Activated naive CD4-positive, alpha-beta T cell treated with anti-CD3 and anti-CD28 coated beads, Interleukin-2, amount 10 ng/mL, durations not matched to agents 7 days and 5 days (primary cell): Measurements from ENCODE around the gene PNPT1.
"Not testable (repeated sequence)": the region's sequence is repeated elsewhere in the genome, so short reads cannot be mapped to it uniquely, and the experiment has no call there.

ENCODE experiments used
- CTCF ChIA-PET: fragments of 350-600 bp; sonication (Branson Sonifier 250); formaldehyde crosslinking; loops from one replicate; lab custom pipeline; 2021; ENCODE audit warnings: antibody characterized with exemption; lab: Charles Lee
- DNase-seq: peaks from one replicate; pipeline ENCODE4 v3.0.0-alpha.2; 2020
- H3K27ac Mint-ChIP-seq: one replicate; pipeline ENCODE4 v1.8.0; 2021; ENCODE audit warnings: mild to moderate bottlenecking, moderate library complexity, mixed read lengths
- H3K27me3 Mint-ChIP-seq: one replicate; pipeline ENCODE4 v1.8.0; 2021; ENCODE audit warnings: mild to moderate bottlenecking, mixed read lengths
- H3K36me3 Mint-ChIP-seq: one replicate; pipeline ENCODE4 v1.8.0; 2021; ENCODE audit warnings: mixed read lengths
- H3K4me1 Mint-ChIP-seq: one replicate; pipeline ENCODE4 v1.8.0; 2021; ENCODE audit warnings: mixed read lengths
- H3K4me3 Mint-ChIP-seq: one replicate; pipeline ENCODE4 v1.8.0; 2021; ENCODE audit warnings: mild to moderate bottlenecking, moderate library complexity, mixed read lengths
- H3K9me3 Mint-ChIP-seq: one replicate; pipeline ENCODE4 v1.8.0; 2021; ENCODE audit warnings: mixed read lengths

PNPT1 gene

DNA sequence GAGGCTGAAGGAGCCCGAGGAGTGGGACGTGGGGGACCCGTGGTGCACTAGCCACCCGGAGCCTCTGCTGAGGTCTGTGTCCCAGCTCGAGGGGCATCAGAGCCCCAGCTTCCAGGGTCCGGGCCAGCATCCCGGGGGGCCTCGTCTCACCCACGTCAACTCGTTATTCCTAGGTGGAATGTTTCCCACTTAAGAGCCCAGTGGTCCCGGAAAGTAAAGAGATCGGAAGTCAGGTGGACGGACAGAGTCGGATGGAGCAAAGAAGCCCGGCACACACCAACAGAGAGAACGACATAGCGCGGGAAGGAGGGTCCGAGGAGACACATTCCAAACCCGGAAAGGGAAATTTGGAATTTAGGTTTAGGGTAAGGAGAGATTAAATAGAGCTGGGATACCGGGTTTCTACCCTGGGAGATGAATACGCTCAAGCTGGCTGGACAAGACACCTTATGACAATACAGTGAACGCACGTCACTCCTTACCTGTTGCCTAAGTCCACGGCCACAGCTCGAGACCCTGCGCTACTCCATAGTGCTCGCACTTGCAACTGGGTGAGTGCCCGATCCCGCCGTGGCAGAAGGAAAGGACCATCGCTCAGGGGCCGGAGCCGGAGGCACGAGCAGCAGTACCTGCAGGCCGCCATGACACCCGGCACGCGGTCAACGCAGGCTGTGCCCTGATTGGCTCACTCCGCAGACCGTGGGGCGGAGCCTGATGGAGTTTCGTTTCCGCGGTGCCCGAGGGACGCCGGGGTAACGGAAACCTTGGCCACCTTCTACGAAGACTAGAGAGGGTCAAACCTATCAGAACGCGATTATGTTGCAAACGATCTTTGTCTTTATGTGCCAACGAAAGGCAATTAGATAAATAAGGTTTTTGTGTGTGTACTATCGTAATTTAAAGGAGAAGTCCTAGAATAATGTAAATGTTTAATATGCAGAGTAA, at the start of gene PNPT1:
TSS of gene PNPT1 (minus strand) at position 664 of the 945 bp plus-strand sequence. CDS start at position 643, 21 bp downstream.
- Mint-ChIP-seq H3K4me1 (peaks cover 31% of the 10 kb centered on the region), H3K4me3 (peak within 1 kb of the TSS; percentile 92), H3K36me3 (peaks cover 3% of the 10 kb centered on the region), H3K27me3 (no peaks in the 10 kb centered on the region), H3K27ac (peak within 1 kb of the TSS; percentile 90), H3K9me3 (no peaks in the 10 kb centered on the region)
- CTCF ChIA-PET: no interaction called here
- peak; percentile 96 for DNase-seq

DNA sequence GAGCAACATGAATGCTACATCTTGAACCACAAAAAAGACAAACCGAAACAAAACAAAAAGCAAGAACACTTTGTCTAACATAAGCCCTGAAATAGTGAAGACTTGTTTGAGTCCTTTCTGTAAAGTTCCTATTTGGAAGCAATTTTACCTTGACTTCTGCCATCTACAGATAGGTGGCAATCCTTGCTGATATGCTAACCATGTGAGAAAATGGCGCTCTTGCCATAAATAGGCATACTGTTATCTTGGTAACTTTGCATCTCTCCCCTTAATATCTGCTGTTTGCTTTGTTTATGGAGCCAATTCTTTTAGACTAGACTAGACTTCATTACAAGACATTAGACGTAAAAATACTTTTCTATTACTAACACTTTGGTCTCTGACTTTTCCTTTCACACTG, 49.4 kb upstream of the PNPT1 start:
- CTCF ChIA-PET: no interaction called here
- Mint-ChIP-seq H3K27ac (no peak overlapping the region), H3K27me3 (no peaks in the 10 kb centered on the region), H3K36me3 (no peaks in the 10 kb centered on the region), H3K9me3 (no peaks in the 10 kb centered on the region), H3K4me3 (no peak overlapping the region), H3K4me1 (no peaks in the 10 kb centered on the region)
- no peak for DNase-seq

DNA sequence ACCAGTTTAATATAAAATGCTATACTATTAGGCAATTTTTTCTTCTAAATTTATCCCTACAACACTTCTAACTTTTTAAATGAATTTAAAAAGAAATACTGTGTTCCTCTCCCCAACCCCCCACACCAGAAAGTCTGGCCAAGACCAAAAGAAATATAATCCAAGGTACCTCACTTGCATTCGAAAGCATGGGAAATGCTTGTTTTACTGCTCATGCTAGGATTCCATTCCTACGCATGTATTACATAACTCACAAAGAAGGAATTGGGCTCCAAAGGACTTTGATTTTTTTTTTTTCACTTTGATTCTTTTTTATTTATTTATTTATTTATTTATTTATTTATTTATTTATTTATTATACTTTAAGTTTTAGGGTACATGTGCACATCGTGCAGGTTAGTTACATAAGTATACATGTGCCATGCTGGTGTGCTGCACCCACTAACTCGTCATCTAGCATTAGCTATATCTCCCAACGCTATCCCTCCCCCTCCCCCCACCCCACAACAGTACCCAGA, 42.4 kb upstream of the PNPT1 start:
- H3K9me3 Mint-ChIP-seq, H3K4me3 Mint-ChIP-seq, DNase-seq, H3K4me1 Mint-ChIP-seq, H3K27me3 Mint-ChIP-seq, H3K27ac Mint-ChIP-seq, CTCF ChIA-PET, H3K36me3 Mint-ChIP-seq: not testable (repeated sequence)

DNA sequence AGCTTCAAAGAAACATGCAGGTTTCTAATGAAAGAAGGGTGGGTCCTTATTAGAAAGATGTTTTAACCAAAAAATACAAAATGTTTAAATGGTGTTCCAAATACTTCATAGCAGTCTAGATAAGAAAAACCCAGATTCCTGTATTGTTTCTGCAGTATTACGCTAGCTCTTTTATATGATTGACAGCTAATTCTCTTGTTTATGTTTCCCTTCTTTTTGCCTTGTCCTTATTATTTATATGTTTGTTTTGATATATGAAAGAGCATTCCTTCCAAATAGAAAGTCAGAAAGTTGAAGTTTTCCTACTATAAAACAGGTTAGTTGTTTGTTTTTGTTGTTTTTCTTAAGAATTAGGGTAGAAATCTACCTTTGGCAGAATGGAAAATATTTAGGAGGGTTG, 41.1 kb upstream of the PNPT1 start:
- CTCF ChIA-PET: interaction anchor here (0.9 kb wide), 1 partner anchor 15 kb away, joined by 3 read pairs; no protein-coding TSS in a partner anchor

DNA sequence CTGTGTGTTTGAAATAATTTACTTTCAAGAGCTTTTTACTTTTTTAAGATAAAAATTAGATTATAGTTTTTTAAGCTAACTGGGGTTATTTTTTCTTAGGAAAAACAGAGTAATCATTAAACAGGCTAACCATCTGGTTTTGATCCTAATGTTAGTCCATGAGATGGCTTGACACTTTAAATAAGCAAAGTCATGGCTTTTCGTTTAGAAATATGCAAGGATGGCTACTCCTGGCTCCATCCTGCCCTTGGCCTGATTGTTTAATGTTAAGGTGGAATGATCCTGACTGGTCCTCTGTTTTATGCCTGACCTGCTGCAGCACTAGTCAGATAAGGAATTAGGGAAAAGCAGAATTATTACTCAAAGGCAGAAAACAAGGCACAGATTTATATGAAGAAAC, 39.7 kb upstream of the PNPT1 start:
- H3K27ac Mint-ChIP-seq: no peak overlapping the region
- CTCF ChIA-PET: interaction anchor here (1.7 kb wide), 1 partner anchor 14 kb away, joined by 5 read pairs; no protein-coding TSS in a partner anchor
- no peaks in the 10 kb centered on the region for H3K36me3 Mint-ChIP-seq
- no peaks in the 10 kb centered on the region for H3K4me1 Mint-ChIP-seq
- no peak overlapping the region for H3K4me3 Mint-ChIP-seq
- no peak for DNase-seq
- no peaks in the 10 kb centered on the region for H3K27me3 Mint-ChIP-seq
- H3K9me3 Mint-ChIP-seq: no peaks in the 10 kb centered on the region

More for the DNA sequence above, 41.1 kb upstream of the PNPT1 start:
- Mint-ChIP-seq H3K27me3 (no peaks in the 10 kb centered on the region), H3K27ac (no peak overlapping the region), H3K9me3 (no peaks in the 10 kb centered on the region), H3K4me1 (no peaks in the 10 kb centered on the region), H3K36me3 (no peaks in the 10 kb centered on the region), H3K4me3 (no peak overlapping the region)
- no peak for DNase-seq

DNA sequence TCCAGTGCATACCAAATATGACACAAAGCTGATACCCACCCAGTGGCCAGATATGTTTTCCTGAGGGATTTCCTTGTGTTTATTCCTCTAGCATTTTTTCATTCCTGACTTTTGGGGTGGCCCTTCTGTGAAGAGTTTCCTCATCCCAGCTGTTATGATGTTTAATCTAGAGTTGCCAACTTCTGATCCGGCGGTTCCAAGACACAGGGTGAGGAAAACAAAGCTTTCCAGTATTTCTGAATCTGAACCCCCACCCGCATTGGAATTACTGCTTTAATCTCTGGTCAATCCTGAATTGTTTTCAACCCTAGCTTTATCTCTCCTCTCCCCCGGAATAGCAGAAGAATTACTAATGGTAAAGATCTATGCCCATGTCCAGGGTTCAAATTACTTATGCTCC, 39.2 kb upstream of the PNPT1 start:
- no peak overlapping the region for H3K4me3 Mint-ChIP-seq

DNA sequence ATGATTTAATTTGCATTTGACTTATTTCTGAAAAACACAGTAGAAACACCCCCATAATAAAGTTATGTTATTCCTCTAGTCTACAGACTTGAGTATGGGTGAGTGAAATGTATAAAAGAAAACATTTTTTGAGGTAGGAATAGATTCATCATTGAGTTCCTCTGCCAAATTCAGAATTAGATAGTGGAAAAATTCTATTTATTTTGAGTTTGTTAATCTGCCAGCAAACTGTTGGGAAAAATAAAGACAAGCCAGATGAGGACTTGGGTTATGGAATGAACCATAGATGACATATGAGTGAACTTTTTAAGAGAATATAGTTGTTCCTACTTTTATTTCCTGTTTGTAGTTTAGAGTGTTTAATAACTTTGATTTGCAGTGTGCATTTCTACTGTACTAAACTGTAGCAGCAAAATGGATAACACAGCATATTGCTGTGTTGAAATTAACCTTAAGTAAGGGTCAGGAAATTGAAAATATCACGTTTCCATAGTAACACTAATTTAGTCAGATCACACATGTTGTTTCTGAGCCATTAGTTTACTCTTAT, 35.6 kb upstream of the PNPT1 start:
- Mint-ChIP-seq H3K27me3 (no peaks in the 10 kb centered on the region), H3K27ac (no peak overlapping the region), H3K9me3 (no peaks in the 10 kb centered on the region), H3K4me1 (no peaks in the 10 kb centered on the region), H3K36me3 (no peaks in the 10 kb centered on the region), H3K4me3 (no peak overlapping the region)
- CTCF ChIA-PET: interaction anchor here (1.0 kb wide), 1 partner anchor 11 kb away, joined by 6 read pairs; no protein-coding TSS in a partner anchor
- no peak for DNase-seq

More for the DNA sequence above, 39.2 kb upstream of the PNPT1 start:
- Mint-ChIP-seq H3K36me3 (no peaks in the 10 kb centered on the region), H3K9me3 (no peaks in the 10 kb centered on the region), H3K27me3 (no peaks in the 10 kb centered on the region), H3K27ac (no peak overlapping the region), H3K4me1 (no peaks in the 10 kb centered on the region)
- no peak for DNase-seq
- CTCF ChIA-PET: interaction anchor here (1.7 kb wide), 1 partner anchor 14 kb away, joined by 5 read pairs; no protein-coding TSS in a partner anchor

DNA sequence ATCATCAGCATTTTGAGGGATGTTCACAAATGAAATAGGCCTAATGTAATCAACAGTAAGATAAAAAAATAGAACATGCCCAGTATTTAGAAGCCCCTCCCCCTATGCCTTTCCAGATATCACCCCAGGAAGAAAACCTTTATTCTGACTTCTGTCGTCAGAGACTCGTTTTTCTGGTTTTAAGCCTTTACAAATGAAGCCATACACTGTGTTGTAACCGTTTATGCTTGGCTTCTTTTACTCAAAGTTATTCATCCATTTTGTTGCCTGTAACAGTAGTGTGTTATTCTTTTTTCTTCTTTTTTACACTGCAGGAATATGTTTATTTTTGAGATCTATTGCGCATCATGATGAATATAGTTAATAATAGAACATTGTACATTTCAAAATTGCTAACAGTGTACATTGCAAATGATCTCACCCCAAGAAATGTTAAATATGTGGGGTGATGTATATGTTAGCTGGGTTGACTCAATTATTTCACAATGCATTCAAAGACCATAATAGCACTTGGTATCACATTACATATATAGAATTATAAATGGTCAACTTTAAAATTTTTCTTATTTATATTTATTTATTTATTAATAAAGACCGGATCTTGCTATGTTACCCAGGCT, 28.1 kb upstream of the PNPT1 start:
- no peaks in the 10 kb centered on the region for H3K36me3 Mint-ChIP-seq
- no peaks in the 10 kb centered on the region for H3K9me3 Mint-ChIP-seq
- H3K27ac Mint-ChIP-seq: no peak overlapping the region
- H3K4me3 Mint-ChIP-seq: no peak overlapping the region
- no peak for DNase-seq
- H3K27me3 Mint-ChIP-seq: peaks cover 7% of the 10 kb centered on the region
- CTCF ChIA-PET: no interaction called here
- no peaks in the 10 kb centered on the region for H3K4me1 Mint-ChIP-seq

DNA sequence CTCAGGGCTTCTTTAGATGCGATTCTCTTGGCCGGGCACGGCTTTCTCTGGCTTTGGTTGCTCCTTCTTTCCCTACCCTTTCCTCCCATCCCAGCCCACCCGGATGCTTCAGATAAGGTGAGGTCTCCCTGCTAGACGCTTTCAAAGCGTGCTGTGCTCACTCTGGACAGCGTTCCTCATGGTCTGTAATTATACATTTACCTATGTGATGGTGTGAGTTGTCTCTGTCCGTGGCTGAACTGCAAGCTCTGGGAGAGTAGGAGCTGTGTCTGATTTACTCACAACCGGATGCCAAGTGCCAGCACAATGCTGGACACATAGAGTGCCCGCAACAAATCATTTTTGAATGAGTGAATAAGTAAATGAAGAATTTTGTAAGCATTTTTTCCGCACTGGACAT, 26.8 kb upstream of the PNPT1 start:
- CTCF ChIA-PET: interaction anchor here (2.9 kb wide), 1 partner anchor 242 kb away, joined by 11 read pairs; no protein-coding TSS in a partner anchor
- no peaks in the 10 kb centered on the region for H3K36me3 Mint-ChIP-seq

DNA sequence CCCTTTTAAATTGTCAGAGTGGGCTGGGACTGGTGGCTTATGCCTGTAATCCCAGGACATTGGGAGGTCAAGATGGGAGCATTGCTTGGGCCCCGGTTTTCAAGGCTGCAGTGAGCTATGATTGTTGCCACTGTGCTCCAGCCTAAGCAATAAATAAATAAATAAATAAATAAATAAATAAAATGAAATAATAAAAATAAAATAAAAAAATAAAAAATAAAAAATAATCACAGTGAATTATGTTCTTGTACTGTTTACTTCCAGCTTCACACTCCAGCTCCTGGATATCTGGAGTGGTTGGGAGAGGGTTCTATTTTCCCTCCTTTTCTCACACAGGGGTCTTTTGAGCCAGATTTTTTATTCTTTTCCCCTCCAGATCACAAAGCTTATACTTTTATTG, 26.2 kb upstream of the PNPT1 start:
- no peak for DNase-seq
- H3K27me3 Mint-ChIP-seq: peaks cover 7% of the 10 kb centered on the region
- CTCF ChIA-PET: interaction anchor here (0.6 to 2.9 kb wide), 6 partner anchors 13 to 1778 kb away, joined by 3 to 11 read pairs (median 3); no protein-coding TSS in a partner anchor
- H3K36me3 Mint-ChIP-seq: no peaks in the 10 kb centered on the region
- no peaks in the 10 kb centered on the region for H3K4me1 Mint-ChIP-seq
- no peak overlapping the region for H3K4me3 Mint-ChIP-seq
- H3K27ac Mint-ChIP-seq: no peak overlapping the region
- H3K9me3 Mint-ChIP-seq: no peaks in the 10 kb centered on the region

More for the DNA sequence above, 26.8 kb upstream of the PNPT1 start:
- DNase-seq: no peak
- no peaks in the 10 kb centered on the region for H3K9me3 Mint-ChIP-seq
- no peak overlapping the region for H3K27ac Mint-ChIP-seq
- H3K4me3 Mint-ChIP-seq: no peak overlapping the region
- H3K27me3 Mint-ChIP-seq: peaks cover 7% of the 10 kb centered on the region
- no peaks in the 10 kb centered on the region for H3K4me1 Mint-ChIP-seq

DNA sequence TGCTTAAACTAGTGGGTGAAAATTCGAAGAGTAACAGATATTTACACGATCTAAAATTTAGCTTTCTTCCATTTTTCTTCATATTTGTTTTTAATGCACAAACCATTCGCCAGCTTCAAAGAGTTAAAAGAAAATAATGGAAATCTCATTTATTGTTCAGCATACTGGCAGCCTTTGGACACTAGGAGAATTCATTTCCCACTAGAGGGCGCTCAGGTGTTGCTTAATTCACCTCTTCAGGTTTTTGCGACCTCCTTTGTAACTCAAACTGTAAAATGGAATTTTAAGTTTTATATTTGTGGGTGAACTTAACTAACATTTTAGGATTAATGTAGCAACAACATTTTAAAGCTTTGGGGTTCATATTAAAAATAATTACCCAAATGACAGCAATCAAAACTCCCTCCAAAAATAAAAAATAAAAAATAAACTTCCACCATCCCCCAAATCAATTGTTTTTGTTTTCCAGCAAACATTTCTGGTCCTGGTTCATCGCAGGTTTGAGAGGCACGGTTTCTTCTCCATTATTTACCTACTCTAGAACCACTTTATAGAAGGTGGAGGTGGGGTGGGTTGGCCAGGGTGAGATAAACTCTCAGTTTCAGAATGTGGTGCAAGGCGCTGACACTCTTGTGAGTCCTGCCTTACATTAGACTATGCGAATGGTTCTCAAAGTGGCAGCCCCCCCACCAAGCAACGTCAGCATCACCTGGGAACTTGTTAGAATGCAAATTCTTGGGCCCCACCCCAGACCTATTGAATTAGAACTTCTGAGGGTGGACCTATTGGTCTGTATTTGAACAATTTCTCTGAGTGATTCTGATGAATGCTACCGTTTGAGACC, 24.7 kb upstream of the PNPT1 start:
- Mint-ChIP-seq H3K36me3 (no peaks in the 10 kb centered on the region), H3K9me3 (no peaks in the 10 kb centered on the region), H3K27me3 (peaks cover under 1% of the 10 kb centered on the region), H3K4me1 (no peaks in the 10 kb centered on the region), H3K27ac (no peak overlapping the region), H3K4me3 (no peak overlapping the region)
- peak; percentile 61 for DNase-seq
- CTCF ChIA-PET: interaction anchor here (0.9 to 2.9 kb wide), 9 partner anchors 8 to 244 kb away, joined by 3 to 11 read pairs (median 4); no protein-coding TSS in a partner anchor

DNA sequence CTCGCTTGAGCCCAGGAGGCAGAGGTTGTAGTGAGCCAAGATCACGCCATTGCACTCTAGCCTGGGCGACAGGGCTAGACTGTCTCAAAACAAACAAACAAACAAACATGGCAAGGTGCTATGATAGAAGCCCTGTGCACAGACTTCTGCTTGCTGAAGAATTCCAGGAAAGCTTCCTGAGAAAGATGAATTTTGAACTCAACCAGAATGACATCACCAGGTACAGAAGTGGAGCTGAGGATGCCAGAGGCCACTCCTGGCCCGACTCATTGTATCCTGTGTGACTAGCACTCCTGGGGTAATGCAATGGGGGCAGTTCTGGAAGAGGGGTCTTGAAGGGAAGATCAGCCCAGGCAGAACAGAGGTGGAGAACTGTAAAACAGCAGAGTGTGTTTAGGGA, 22.0 kb upstream of the PNPT1 start:
- no peak overlapping the region for H3K4me3 Mint-ChIP-seq

DNA sequence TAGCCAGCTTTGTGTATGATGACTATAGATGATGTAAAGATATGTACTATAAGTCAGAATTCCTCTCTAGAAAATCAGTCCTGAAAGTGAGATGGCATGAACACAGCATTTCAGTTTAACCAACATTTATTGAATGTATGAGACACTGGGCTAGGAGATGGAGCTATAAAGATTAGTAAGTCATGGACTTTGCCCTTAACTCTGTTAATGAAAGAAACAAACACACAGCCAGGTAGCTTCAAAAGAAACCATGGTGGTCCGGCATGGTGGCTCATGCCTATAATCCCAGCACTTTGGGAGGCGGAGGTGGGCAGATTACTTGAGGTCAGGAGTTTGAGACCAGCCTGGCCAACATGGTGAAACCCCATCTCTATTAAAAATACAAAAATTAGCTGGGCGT, 21.5 kb upstream of the PNPT1 start:
- H3K27ac Mint-ChIP-seq, H3K36me3 Mint-ChIP-seq, CTCF ChIA-PET, H3K4me3 Mint-ChIP-seq, H3K4me1 Mint-ChIP-seq, DNase-seq, H3K9me3 Mint-ChIP-seq, H3K27me3 Mint-ChIP-seq: not testable (repeated sequence)

More for the DNA sequence above, 22.0 kb upstream of the PNPT1 start:
- Mint-ChIP-seq H3K27ac (no peak overlapping the region), H3K9me3 (no peaks in the 10 kb centered on the region), H3K27me3 (no peaks in the 10 kb centered on the region), H3K4me1 (peaks cover 2% of the 10 kb centered on the region), H3K36me3 (no peaks in the 10 kb centered on the region)
- no peak for DNase-seq
- CTCF ChIA-PET: no interaction called here
